Epithelial cell of proximal tubule (primary cell): Measurements from ENCODE around the gene CBX6. TPM values are rescaled to one million over a fixed set of nuclear protein-coding genes. Genes with fewer than 3 reads are reported as not detected.

Experiments
- DNase-seq: peaks from one replicate; pipeline ENCODE4 v3.0.0-alpha.2; 2011; ENCODE audit warnings: low read depth
- H3K4me3 ChIP-seq: 2 replicates; pipeline ENCODE4 v1.5.1; 2011; ENCODE audit warnings: low read depth, mild to moderate bottlenecking, low read length
- total RNA-seq: library from RNA; depleted of rRNA; stranded (reverse); fragments of >200 nt; gene quantifications from 2 replicates; pipeline ENCODE4 v1.2.3, GENCODE V29; 2015
- TF ChIP-seq, protein P1 (sequence below): conservative IDR thresholded peaks from 2 replicates; pipeline ENCODE4 v1.5.1; 2012; ENCODE audit warnings: low read depth, mild to moderate bottlenecking, low read length

Gene CBX6
- total RNA-seq, 1 donor from 2014 or later: 36.7 TPM

DNA sequence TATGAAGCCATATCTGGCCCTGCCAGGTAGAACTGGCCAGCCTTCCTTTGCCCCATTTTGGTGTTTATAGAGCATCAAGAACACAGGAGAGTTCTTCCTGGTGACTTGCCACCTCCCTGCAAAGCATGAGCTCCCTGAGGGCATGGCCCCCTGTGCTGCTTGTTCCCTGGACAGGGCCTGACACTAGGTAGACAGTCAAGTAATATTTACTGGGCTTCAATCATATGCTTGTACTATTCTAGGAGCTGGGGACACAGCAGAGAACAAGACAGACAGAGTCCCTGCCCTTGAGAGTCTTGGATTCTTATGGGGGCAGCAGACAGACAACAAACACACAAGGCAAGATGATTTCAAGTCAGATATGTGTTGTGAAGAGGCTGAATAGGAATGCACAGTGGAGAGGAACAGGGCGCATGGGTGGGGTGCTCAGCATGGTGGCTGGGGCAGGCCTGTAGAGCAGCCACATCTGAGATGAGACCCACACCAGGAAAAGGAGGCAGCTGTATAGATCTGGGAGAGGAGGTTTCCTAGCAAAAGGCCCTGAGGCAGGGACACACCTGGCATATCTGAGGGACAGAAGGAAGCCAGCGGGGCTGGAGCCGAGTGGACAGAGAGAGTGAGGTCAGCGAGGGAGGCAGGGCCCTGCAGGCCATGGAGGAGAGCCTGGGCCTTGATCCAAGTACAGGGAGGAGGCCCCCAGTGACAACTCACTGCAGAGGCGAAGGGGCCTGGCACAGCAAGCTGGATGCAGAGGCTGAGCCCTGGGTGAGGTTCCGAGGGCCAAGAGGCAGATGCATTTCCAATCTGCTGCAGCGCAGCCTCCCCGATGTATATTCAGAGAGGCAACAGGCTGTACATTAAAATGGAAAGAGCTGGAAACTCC is 10.2 kb upstream of the CBX6 start:
- TF ChIP-seq, protein P1, sequence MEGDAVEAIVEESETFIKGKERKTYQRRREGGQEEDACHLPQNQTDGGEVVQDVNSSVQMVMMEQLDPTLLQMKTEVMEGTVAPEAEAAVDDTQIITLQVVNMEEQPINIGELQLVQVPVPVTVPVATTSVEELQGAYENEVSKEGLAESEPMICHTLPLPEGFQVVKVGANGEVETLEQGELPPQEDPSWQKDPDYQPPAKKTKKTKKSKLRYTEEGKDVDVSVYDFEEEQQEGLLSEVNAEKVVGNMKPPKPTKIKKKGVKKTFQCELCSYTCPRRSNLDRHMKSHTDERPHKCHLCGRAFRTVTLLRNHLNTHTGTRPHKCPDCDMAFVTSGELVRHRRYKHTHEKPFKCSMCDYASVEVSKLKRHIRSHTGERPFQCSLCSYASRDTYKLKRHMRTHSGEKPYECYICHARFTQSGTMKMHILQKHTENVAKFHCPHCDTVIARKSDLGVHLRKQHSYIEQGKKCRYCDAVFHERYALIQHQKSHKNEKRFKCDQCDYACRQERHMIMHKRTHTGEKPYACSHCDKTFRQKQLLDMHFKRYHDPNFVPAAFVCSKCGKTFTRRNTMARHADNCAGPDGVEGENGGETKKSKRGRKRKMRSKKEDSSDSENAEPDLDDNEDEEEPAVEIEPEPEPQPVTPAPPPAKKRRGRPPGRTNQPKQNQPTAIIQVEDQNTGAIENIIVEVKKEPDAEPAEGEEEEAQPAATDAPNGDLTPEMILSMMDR: no peak
- H3K4me3 ChIP-seq: no peak overlapping the region
- no peak for DNase-seq

DNA sequence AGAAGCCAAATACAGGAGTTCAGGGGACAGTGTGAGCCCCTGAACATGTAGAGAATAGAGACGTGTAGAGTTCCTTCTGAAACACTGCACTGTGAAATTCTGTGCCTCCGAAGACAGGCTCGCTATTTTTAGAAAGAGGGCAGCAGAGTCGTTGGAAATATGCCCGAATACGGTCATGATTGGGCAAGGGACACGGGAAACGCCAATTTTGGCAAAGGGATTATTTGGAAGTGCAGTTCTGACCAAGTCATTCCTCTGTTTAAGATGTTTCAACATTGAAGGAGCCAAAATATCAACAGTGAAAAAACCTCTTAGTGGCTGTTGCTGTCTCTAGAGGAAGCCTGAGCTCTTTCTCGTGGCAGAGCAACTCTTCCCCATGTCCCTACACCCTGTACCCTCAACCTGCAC is 9.5 kb upstream of the CBX6 start:
- H3K4me3 ChIP-seq: no peak overlapping the region
- DNase-seq: no peak
- TF ChIP-seq, protein P1: no peak

- no peak overlapping the region for H3K4me3 ChIP-seq
- no peak for DNase-seq
- TF ChIP-seq, protein P1: no peak
These were observed 7.9 kb upstream of the CBX6 start for GRCh38 chr22:38879961-38880360.

- no peak overlapping the region for H3K4me3 ChIP-seq
- DNase-seq: no peak
- TF ChIP-seq, protein P1: no peak
These were observed 7.2 kb upstream of the CBX6 start for GRCh38 chr22:38879108-38879729.

DNA sequence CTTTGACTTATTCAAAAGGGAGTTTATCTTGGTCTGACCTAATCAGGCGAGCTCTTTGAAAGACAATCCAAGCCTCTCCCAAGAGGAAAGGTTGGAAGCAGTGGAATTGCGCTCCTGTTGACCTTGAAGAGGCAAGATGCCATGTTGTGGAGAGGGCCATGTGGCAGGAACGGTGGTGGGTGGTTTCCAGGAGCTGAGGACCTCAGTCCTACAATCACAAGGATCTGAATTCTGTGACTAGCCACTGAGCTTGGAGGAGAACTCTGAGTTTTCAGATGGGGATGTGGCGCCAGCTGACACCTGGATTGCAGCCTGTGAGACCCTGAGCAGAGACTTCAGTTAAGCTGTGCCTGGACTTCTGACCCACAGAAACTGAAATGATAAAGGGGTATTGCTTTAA is 6.0 kb upstream of the CBX6 start:
- H3K4me3 ChIP-seq: no peak overlapping the region
- TF ChIP-seq, protein P1: no peak
- no peak for DNase-seq

GRCh38 chr22:38874529-38875222 is 2.7 kb upstream of the CBX6 start:
- DNase-seq: no peak
- no peak overlapping the region for H3K4me3 ChIP-seq
- TF ChIP-seq, protein P1: no peak
